HG03064 (cell line): Measurements from ENCODE around the gene OR51L1.
"Not testable (repeated sequence)": the region's sequence is repeated elsewhere in the genome, so short reads cannot be mapped to it uniquely, and the experiment has no call there.

ENCODE experiments used
- ATAC-seq: cut with Tn5 transposase; IDR thresholded peaks from one replicate; pipeline ENCODE4 v1.9.1; 2021; ENCODE audit warnings: low read depth; ENCODE audit not compliant: unreplicated experiment

Gene OR51L1, protein sequence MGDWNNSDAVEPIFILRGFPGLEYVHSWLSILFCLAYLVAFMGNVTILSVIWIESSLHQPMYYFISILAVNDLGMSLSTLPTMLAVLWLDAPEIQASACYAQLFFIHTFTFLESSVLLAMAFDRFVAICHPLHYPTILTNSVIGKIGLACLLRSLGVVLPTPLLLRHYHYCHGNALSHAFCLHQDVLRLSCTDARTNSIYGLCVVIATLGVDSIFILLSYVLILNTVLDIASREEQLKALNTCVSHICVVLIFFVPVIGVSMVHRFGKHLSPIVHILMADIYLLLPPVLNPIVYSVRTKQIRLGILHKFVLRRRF

DNA sequence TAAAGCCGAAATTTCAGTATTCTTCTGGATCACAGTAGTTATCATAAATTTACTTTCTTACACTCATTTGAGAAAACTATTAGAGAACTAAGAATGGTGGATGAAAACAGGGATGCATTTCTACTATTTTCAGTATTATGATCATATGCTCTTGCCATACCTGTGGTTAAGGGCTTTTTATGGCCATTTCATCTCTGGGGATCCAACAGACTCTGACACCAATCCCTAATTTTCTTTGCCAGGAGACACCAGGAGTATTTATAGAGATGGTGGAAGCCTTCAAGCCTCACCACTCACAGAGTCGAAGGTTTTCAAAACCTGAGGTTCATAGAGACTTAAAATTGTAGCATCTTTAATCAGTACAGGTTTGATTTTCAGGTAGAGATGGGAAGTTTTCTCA lies at the start of gene OR51L1:
Gene OR51L1 (plus strand): TSS at position 301 of the 400 bp plus-strand sequence. CDS start 4,132 bp downstream, outside the sequence.
- no peak for ATAC-seq

DNA sequence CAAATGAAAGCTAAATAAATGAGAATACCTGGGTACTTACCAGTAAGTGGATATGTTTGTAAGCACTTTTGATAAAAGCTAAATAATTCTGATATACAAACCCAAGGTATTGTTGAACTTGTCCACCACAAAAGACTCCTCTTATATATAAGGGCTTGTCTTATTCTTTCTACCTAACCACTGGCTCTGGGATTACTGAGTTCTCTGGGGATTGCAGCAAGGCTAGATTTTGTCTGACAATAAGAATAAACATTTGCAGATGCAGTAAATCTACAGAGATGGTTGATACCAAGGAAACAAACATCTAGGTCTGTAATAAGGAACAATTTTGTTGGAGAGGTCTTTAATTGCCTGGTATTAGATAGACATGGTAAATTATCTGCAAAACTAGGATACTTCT lies 47.1 kb upstream of the OR51L1 start, which contains the start of gene OR51A4:
Gene OR51A4 (minus strand): TSS at position 101 of the 400 bp plus-strand sequence. CDS start 505 bp downstream, outside the sequence.
- ATAC-seq, result no peak

DNA sequence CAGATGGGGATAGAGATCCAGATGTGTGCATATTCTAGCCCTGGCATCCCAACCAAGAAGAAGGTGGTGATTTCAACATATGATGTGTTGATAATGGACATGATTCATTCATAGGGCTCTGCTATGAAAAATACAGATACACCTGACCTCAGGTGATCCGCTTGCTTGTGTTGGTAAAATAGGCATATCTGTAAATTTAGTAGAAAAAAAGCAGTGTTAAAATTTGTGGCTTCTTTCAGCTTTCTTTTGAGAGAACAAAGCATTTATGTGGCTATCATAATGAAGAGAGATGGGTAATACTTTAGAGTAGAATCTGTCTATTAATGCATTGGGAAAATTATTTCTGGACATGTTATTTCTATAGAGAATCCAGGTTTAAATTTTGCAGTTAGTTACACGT lies 39.0 kb upstream of the OR51L1 start, which contains the start of gene OR51A2:
Gene OR51A2 (minus strand): TSS at position 101 of the 400 bp plus-strand sequence. CDS start 0 bp downstream, at position 101.
- ATAC-seq, result not testable (repeated sequence)

DNA sequence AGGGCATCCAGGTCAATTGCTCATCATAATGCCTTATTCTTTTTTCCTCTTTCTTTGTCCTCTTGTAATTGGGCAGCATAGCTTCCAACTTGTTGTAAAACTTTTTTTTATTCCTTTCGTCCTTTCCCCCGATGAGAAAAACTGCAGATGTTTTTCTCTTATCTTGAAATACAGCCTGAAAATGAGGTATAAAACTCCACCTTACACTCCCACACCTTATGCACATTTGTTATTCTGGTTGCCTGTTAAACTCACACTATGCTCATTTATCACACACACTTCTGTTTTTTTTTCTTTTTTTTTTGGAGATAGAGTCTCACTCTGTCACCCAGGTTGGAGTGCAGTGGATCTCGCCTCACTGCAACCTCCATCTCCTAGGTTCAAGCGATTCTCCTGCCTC lies 37.3 kb upstream of the OR51L1 start:
- ATAC-seq, result no peak

DNA sequence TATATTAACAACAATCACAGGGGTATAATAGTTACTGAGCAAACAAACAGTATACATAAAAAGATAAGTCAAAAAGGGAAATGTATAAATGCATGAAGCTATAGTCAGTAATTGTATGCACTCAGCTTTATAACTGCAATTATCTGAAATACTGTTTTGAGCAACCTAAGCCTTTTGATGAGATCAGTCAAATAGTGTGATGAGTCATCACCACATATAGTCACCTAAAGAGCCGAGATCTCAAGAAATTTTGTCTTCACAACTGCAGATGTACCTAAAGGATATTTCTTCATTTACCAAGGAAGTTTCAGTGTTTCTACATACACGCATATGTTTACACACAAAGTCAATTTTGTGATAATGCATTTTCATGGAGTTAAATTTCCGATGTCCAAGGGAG lies 33.8 kb upstream of the OR51L1 start:
- ATAC-seq, result no peak

DNA sequence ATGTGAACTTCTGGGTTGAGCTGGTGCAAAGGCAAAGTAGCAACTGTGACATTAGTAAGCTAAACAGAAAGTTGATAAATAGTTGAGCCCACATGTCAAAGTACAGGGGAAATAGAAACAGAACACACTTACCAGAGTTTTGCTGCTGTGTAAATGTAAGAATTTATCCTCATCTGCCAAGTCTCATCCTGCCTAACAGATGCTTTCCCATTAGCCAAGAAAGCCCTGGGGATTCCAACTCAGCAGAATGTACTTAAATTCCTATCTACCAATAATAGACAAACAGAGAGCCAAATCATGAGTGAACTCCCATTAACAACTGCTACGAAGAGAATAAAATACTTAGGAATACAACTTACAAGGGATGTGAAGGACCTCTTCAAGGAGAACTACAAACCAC lies 31.8 kb upstream of the OR51L1 start:
- no peak for ATAC-seq

DNA sequence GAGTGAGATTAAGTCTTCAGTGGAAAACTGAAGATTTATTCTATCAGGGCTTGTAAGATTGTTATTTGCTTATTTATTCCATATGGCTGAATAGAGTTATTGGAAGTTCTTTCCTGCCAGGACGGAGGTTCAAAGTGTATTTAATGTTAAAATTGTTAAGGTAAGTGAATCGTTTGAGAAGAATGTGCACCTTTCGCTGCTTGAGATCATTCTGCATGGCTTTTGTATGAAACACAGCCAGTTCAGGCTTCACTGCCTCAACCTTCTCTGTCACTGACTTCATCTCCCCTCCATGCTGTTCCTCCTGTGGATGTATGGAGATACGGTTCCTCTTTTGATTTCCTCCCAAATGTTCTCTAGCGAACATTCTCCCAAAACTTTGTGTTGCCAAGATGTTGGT lies 19.2 kb upstream of the OR51L1 start:
- ATAC-seq, result no peak

DNA sequence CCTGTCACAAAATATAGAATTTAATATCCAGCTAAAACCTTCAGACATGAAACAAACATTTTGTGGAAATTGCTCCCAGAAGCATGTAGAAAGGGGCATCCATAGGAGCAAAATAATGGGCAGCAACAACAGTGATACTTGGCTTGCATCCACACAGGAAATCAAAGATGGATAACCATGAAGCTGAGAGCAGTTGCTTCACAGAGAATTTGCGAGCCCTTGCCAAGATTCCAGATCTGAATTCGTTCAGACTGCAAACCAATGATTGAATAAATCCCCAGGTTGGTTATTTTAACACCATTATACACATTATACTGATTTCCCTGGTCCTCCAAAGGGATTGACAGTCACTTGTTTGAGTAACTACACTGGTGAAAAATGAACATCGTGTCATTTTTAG lies 15.6 kb upstream of the OR51L1 start:
- ATAC-seq, result no peak

DNA sequence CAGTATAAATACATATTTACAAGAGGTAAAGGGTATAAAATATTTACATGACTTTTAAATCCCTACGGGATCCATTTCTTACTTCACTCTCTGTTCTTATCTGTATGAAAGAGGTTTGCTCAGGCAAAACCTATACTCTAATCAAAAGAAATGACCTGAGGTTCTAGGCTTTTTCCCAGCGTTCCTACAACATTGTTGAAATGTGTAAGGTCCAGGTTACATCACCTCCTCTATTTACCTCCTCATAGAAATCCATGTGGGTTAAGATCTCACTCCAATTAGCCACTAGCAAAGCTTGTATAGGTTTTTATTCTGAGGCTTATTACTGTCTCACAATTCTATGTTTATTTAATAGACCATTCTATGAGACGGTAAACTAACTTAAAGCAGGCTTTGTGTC lies 12.0 kb upstream of the OR51L1 start:
- ATAC-seq, result no peak

DNA sequence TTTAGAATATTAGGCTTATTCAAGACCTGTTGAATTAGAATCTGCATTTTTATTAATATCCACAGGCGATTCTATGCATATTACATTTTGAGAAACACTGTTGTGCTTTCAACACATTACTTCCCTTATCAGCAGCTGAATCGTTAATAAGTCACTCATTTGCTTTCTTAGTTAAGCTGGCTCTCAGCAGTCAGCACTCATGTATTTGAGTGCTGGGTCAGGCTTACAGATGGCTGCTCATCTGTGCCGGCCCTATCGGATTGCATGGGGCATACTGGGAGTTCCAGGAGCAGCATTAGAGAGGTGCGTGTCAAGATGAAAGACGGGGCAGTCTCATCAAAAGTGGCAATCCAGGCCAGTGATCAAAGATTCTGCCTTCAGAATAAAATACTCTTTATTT lies 10.8 kb upstream of the OR51L1 start:
- no peak for ATAC-seq

DNA sequence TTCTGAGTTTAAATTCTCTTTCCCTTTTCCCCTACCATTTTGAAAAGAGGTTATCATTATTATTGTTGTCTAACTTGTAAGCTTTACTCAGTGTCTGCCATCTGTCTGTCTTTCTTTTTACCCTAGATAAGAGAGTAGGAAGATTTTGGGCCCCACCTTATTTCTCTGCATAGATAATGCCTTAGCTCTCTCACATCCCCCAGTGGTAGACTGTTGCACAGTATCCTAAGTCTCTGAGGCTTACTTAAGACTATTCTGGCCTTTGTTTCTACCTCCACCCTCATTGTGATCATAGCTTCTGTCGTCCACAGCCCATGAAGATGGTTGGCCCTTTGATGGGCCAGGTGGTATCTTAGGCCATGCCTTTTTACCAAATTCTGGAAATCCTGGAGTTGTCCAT lies 3.6 kb upstream of the OR51L1 start:
- no peak for ATAC-seq

DNA sequence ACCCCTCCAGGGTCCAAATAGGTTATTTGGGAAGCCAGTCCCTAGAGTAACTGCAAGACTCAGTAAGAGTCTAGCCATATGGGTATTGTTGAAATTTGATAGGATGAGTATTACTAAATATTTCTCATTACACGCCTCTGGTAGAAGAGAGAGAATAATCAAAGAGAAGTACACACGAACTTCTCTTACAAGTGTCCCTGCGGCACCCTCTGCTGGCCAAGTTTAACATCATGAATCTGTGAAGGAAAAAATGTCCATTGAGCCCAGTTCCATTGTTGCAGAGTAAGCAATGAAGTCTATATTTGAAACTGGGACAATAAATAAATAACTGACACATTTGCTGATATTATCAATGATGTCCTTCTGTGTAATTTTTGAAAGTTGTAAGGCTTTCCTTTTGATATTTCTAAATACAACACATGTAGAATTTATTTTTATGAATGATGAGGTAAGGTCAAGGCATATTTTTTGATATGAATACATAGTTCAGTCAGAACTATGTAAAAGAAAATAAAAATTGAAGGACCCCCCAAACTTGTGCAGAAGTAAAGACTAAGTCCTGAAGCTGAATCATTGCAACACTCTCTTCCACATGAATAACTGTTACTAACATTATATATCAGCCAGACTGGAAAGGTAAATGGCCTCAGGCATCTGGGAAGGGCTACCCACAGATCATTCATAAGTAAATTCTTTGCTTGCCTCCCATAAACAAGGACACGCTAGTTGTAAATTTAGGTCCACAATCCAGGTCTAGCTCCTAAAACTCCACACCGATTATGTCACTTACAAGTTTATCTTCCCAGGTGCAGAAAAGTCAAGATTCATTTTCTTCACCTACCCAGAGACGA lies 10.0 kb downstream of the OR51L1 start:
- no peak for ATAC-seq

DNA sequence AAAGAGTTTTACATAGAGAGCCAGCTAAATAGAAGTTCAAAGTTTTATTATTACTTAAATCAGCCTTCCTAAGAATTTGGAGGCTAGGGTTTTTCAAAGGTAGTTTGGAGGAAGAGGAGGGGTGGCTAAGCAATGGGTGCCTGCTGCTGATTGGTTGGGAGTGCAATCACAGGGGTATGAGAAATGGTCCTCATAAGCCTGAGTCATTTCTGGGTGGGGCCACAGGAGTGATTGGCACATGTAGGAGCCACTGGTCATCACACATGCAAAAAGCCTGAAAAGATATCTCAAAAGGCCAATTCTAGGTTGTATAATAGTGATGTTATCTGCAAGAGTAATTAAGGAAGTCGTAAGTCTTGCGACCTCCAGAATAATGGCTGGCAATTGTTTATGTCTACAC lies 12.9 kb downstream of the OR51L1 start:
- no peak for ATAC-seq

DNA sequence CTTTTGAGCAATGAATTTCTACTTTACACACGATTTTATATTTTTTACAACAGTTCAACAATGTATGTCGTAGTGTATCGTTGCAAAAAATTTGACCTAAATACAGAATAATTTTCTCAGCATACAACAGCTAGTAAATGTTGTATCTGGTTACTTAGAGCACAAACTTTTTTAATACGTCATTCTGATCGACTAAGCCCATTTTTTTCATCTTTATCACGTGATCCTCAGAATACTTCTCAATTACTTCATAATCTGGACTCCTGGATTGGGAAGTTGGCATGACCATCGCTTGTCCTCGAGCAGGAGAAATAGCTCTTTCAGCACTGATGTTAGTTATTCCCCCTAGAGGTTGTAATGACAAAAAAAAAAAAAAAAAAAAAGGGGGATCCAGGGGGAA lies 16.6 kb downstream of the OR51L1 start:
- ATAC-seq, result no peak

DNA sequence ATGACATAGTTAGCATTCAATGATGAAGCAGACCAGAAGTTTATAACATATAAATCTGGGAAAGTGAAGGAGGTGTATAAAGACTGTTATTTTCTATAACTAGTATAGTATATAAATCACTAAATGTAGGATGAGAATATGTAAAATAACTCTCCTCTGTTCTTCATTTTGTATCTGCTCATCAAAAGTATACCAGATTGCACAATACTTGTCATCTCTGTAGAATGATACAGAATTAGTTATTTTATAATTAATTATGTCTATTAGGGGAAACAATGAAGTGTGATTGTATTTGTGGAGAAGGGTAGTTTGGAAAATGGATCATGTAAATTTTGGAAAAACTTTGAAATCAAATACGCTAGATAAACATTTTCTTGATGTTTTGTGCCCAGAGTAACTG lies 18.4 kb downstream of the OR51L1 start:
- ATAC-seq, result no peak

DNA sequence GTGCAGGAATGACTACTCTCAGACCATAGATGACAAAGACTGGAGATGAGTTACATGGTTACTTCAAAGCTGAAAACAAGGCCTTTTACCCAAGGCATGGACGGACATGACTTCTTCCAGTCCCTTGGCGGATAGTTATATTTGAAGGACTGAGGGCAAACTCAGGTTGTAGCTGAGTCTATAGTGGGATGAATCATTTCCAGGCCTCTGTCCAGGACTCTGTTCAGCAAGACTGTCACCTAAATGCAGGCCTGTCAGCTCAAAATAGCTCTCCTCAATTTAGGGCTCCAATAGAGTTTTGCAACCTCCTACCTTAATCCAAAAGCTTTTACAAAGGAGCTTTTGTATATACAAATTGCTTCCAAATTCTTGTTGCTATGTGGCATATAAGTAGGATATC lies 27.3 kb downstream of the OR51L1 start:
- no peak for ATAC-seq

DNA sequence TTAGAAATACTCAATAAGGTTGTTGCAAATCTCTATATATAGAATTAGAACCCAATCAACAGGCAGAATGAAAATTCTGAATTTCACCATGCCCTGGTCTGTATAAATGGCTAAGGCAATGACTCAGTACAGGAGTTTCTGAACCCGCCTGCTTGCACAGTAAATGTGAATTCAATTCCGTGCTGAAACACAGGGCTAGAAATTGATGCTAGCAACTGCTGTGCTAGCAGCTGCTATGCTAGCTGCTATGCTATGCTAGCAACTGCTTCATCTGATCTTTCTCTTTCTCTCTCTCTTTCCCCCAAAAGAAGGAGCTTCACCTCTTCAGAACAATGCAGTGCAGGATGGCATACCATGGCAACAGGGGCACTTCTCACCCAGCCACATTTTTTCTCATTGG lies 42.0 kb downstream of the OR51L1 start:
- ATAC-seq, result no peak

DNA sequence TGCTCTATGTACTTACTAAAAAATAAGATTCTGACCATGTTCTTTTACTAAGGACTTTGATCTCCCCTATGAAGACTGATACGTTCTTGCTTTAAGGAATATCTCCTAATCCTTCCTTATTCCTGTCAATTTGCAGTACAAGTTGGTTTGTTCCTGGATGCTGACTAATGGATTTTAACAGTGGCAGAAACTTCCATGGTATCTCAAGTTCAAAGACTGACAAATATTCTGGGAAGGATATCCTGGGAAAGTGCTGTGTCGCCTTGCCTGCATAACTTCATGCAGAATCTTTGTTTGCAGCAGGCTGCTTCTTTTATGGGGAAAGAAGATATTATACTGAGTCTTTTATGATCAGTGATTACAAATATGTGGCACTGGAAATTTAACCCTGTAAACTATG lies 43.3 kb downstream of the OR51L1 start:
- ATAC-seq, result no peak

DNA sequence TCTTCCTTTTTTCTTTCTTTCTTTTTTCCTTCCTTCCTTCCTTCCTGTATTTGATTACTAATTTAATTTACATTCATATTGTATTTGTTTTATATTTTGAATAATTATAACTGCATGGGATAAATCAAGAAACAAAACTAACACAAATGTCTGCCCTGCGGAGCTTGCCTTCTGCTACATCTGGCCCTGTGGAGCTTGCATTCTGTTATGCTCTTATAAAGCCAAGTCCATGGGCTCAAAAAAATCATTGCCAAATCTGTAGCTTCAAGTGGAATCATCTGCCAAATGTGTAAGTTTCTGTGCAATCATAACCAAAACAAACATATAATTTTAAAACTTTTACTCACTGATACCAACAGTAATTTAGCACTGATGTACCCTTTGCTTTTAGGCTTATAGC lies 43.7 kb downstream of the OR51L1 start:
- ATAC-seq, result no peak

DNA sequence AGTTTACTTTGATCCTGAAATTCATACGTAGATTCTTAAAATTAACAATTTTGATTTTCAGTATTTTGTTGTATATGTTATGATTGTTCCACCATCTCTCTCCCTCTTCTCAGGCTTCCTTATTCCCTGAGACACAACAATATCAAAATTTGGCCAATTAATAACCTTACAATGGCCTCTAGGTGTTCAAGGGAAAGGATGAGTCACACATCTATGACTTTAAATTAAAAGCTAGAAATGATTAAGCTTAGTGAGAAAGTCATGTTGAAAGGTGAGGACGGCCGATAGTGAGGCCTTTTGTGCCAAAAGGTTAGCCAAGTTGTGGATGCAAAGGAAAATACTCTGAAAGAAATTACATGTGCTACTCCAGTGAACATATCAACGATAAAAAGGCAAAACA lies 46.2 kb downstream of the OR51L1 start:
- no peak for ATAC-seq

DNA sequence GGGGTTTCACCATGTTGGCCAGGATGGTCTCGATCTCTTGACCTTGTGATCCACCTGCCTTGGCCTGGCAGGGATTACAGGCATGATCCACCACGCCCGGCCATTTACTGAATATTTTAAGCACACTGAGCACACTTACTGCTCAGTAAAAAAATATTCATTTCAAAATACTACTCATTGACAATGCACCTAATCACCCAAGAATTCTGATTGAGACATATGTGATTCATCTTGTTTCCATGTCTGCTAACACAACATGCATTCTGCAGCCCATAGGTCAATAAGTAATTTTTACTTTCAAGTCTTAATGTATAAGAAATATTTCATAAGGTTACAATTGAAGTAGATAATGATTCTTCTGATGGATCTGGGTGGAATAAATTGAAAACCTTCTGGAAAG lies 47.4 kb downstream of the OR51L1 start:
- ATAC-seq, result no peak

DNA sequence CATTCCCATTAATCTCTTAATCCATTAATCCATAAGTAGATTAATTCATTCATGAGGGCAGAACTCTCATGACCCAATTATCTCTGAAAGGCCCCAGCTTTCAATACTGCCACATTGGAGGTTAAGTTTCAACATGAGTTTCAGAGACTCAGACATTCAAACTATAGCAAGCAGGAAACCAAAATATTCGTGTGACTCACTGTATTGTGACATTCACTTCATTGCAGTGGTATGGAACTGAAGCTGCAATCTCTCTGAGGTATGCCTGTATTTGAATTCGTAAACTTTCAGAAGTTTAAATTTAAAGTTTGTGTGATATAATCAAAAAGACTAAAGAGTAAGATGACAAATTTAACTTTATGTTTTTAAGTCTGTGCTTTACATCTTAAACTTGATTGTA lies 48.7 kb downstream of the OR51L1 start:
- no peak for ATAC-seq
